ENCODE measurements around the gene UNG.

UNG gene

DNA sequence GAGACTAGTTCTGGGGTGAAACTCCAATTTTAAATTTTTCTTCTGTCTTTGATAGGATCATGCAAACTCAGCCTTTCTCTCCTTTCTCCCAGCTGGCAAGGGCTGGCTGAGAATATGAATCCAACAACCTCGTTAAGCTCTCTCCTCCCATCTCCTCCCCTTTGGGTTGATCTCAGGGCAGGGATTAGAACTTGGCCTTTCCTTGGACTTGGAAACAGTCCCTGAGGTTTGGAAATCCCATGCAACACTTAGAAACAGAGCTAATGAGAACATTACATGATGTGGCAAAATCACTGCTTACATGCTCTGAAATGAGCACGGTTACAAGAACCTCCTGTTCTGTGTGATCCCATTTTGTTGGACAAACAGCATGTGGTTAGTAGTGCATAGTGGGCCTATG is 50.6 kb downstream of the UNG start:
- H3K4me3 ChIP-seq (ENCODE audit: low read depth, low read length), result no peak overlapping the region
- DNase-seq (ENCODE audit: low read depth), result peak; percentile 11

DNA sequence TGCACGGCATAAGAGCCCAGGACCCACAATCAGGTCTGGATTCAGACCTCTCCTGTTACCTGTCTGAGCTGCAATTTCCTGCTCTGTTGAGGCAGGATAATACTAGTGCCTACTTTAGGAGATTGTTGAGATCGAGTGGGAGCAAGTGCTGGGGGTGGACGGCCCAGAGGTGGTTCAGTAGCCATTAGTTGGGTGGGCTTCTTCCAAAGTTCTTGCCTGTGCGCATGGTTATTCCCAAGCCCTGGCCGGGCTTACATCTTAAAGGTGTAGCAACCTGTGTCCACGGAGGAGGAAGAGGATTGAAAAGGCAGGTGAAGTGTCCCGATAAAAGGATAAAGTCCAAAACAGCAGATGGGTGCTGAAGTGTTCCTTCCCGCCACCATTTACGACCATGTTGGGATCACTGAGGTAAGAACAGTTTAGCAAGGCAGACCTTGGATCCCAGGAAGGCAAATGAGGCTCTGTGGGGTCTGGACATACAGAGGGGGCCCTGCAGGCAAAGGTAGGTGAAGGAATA is 52.8 kb downstream of the UNG start:
- no peak for DNase-seq (ENCODE audit: low read depth)
- no peak overlapping the region for H3K4me3 ChIP-seq (ENCODE audit: low read depth, low read length)

DNA sequence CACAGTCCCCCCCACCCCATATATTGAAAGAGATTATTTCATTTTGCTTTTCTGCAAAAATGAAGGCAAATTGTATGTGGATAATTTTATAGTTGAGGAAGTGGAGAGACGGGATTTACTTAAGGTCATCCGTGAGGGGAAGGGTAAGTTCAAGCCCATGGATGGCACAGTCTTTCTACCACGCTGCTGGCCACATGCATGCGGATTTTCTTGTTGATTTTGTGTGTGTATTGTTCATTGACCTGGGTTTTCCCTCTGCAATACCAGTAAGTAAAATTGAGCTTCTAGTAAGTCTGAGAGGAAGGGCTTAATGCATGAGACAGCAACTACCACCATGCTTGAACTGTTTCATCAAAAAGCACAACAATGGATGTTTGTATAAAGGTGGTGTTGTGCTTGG is 54.1 kb downstream of the UNG start:
- DNase-seq (ENCODE audit: low read depth), result no peak
- H3K4me3 ChIP-seq (ENCODE audit: low read depth, low read length), result no peak overlapping the region

DNA sequence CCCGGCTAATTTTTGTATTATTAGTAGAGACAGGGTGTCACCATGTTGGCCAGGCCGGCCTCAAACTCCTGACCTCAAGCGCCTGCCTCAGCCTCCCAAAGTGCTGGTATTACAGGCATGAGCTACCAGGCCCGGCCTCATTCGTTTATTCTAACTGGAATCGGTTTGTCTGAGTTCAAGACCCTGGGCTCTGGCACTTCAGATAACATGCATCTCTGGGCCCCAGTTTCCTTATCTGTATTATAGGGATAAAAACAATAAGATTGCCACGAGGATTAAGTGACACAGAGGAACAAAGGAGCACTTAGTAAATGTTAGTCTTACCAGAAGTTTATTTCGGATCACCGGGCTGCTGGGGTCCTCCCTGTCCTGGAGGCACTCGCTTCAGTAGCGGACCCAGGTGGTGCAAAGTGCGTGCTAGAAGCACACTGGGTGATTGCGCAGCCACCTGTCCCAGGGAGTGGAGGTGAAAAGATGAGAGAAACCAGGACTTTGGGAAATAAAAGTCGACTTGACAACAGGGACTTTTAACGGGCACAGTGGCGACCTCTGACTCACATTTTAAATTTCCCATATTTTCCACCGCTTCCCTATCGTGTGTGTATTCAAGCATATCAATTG is 56.5 kb downstream of the UNG start:
- H3K4me3 ChIP-seq (ENCODE audit: low read depth, low read length), result peak overlapping the region; percentile 64
- no peak for DNase-seq (ENCODE audit: low read depth)

DNA sequence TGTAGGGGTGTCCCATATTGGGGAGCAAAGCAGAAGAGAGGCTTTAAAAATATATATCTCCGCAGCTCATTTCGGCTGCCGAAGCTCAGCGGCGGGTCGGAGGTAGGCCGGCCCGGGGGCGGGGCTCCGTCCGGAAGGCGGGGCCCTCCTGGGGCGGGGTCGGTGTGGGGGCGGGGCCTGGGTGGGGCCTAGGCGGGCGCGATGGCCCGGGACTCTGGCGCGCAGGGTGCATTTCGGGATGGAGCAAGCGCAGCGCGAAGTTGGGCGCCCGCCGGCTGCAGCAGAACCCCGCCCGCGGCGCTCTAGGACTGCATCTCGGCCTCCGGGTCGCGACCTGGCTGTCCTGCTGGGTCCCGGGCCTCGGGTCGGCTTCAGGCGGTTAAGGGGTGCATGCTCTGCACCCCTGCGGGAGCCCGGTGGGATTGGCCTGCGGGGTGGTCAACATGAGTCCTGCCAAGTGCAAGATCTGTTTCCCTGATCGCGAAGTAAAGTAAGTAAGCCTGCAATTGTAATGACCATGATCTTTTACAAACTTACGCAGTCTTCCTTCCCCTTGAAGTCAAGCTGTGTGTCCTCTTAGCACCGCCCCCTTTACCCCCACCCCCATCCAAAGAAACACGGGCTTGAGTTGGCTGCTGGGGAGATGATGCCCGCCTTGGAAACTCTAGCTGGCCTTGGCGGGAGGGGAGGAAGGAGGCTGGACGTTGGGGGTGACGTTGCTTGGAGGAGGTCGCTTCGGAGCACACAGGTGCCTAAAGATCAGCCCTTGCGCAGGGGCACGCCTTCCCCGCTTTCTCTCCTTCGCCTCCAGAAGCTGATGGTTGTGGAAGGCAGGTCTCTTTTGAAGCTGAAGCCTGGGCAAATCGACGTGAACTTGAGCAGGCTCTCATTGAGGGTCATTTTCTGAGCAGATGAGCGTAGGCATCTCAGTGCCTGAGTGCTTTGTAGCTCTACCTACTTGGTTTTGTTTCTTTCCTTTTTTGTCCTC is 57.3 kb downstream of the UNG start:
- no peak for DNase-seq (ENCODE audit: low read depth)
- peak overlapping the region; percentile 64 for H3K4me3 ChIP-seq (ENCODE audit: low read depth, low read length)

DNA sequence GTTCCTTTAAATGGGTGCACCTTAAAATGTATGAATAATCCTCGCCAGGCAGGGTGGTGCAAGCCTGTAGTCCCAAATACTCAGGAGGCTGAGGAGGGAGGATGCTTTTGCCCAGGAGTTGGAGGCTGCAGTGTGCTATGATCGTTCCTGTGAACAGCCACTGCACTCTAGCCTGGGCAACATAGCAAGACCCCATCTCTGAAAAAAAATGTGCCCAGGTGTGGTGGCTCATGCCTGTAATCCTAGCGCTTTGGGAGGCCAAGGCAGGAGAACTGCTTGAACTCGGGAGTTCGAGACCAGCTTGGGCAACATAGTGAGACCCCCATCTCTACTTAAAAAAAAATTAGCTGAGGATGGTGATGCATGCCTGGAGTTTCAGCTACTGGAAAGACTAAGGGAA is 58.6 kb downstream of the UNG start:
- H3K4me3 ChIP-seq (ENCODE audit: low read depth, low read length), result no peak overlapping the region
- no peak for DNase-seq (ENCODE audit: low read depth)

DNA sequence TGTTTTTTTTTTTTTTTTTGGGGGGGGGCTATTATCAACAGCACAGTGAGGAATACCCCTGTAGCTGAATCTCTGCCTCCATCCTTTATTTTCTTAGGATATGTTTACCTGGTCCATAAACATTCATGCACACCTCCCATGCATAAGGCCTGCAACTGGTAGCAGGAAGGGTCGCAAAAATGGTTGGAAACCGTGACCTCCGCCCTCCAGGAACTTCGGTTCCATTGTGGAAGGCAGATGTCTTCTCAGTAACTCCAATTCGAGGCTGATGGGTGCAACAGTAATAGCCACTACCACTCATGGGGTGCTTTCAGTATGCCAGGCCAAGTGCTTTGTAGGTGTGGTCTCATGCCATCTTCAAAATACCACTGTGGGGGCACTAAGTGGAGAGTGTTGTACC is 59.2 kb downstream of the UNG start:
- no peak for DNase-seq (ENCODE audit: low read depth)
- H3K4me3 ChIP-seq (ENCODE audit: low read depth, low read length), result no peak overlapping the region

DNA sequence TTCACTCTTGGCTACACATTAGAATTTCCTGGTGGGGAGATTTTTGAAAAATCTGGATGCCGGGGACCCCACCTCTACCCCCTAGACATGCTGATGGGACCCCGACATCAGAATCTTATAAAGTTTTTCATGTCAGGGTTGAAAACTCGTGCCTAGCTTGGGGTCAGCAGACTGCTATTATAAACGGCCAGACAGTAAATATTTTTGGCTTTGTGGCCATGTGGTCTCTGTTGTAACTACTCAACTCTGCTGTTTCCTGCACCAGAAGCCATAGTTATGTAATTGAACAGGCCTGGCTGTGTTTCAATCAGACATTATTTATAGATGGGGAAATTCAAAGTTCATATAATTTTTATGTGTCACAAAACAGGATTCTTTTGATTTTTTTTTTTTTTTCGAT is 60.6 kb downstream of the UNG start:
- DNase-seq (ENCODE audit: low read depth), result no peak
- no peak overlapping the region for H3K4me3 ChIP-seq (ENCODE audit: low read depth, low read length)

DNA sequence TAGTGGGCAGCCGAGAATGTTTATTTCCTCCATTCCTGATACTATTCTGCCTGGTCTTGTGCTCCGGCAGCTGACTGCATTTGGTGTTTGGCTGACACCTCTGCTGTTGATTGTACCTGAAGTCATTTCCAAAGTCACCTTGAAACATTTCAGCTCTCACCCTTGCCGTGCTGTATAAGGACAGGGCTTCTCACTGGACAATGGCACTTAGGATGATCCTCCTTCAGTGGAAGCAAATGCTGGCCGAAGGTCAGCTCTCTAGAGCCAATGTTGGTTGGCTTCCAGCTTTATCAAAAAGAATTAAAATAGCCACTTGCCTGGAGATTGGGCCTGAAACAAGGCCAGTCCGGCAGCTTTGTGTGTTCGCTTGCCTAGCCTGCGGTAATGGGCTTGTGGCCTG is 63.0 kb downstream of the UNG start:
- no peak overlapping the region for H3K4me3 ChIP-seq (ENCODE audit: low read depth, low read length)
- DNase-seq (ENCODE audit: low read depth), result no peak
